C4-2B (cell line): ENCODE measurements around the gene QPRT.

Experiments used
- ZFX ChIP-seq: fragments of 450-650 bp; IDR thresholded peaks from 2 replicates; pipeline ENCODE4 v1.6.1; 2017
- TF ChIP-seq, protein P1 (sequence below): fragments of 450-650 bp; conservative IDR thresholded peaks from 2 replicates; pipeline ENCODE4 v1.5.1; 2017; ENCODE audit warnings: mild to moderate bottlenecking

- TF ChIP-seq, protein P1, sequence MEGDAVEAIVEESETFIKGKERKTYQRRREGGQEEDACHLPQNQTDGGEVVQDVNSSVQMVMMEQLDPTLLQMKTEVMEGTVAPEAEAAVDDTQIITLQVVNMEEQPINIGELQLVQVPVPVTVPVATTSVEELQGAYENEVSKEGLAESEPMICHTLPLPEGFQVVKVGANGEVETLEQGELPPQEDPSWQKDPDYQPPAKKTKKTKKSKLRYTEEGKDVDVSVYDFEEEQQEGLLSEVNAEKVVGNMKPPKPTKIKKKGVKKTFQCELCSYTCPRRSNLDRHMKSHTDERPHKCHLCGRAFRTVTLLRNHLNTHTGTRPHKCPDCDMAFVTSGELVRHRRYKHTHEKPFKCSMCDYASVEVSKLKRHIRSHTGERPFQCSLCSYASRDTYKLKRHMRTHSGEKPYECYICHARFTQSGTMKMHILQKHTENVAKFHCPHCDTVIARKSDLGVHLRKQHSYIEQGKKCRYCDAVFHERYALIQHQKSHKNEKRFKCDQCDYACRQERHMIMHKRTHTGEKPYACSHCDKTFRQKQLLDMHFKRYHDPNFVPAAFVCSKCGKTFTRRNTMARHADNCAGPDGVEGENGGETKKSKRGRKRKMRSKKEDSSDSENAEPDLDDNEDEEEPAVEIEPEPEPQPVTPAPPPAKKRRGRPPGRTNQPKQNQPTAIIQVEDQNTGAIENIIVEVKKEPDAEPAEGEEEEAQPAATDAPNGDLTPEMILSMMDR = no peak
- no peak for TF ChIP-seq ZFX
These were observed 64.5 kb downstream of the QPRT start for GRCh38 chr16:29743475-29743826.
